ENCODE results near the gene RUNDC3A.

RUNDC3A gene

GRCh38 chr17:44359458-44360143, 51.2 kb downstream of the RUNDC3A start:
- no peak for TF ChIP-seq CTCF (IDR thresholded peaks at IDR 0.05; ENCODE audit: low read depth, low read length)
- no peak overlapping the region for H3K4me3 ChIP-seq (ENCODE audit: low read depth, low read length)

GRCh38 chr17:44360144-44360533, 51.7 kb downstream of the RUNDC3A start:
- TF ChIP-seq CTCF (IDR thresholded peaks at IDR 0.05; ENCODE audit: low read depth, low read length): no peak
- H3K4me3 ChIP-seq (ENCODE audit: low read depth, low read length): no peak overlapping the region

GRCh38 chr17:44360826-44361225, 52.4 kb downstream of the RUNDC3A start:
- no peak overlapping the region for H3K4me3 ChIP-seq (ENCODE audit: low read depth, low read length)
- no peak for TF ChIP-seq CTCF (IDR thresholded peaks at IDR 0.05; ENCODE audit: low read depth, low read length)

- no peak for TF ChIP-seq CTCF (IDR thresholded peaks at IDR 0.05; ENCODE audit: low read depth, low read length)
- no peak overlapping the region for H3K4me3 ChIP-seq (ENCODE audit: low read depth, low read length)
Measured at GRCh38 chr17:44361292-44362260, 53.2 kb downstream of the RUNDC3A start.

GRCh38 chr17:44362459-44362948, 54.1 kb downstream of the RUNDC3A start:
- no peak for TF ChIP-seq CTCF (IDR thresholded peaks at IDR 0.05; ENCODE audit: low read depth, low read length)
- peak overlapping the region; percentile 77 for H3K4me3 ChIP-seq (ENCODE audit: low read depth, low read length)

GRCh38 chr17:44362949-44363612, 54.7 kb downstream of the RUNDC3A start:
- no peak for TF ChIP-seq CTCF (IDR thresholded peaks at IDR 0.05; ENCODE audit: low read depth, low read length)
- peak overlapping the region; percentile 77 for H3K4me3 ChIP-seq (ENCODE audit: low read depth, low read length)

All from WI38 (cell line).